Nephron (organoid): ENCODE data around the gene ELMOD2.
"Not testable (repeated sequence)": the region's sequence is repeated elsewhere in the genome, so short reads cannot be mapped to it uniquely, and the experiment has no call there.

ENCODE experiments used
- H3K27ac Mint-ChIP-seq, 3 experiments: 2 replicates each; pipeline ENCODE4 v1.8.0; 2020; ENCODE audit warnings: mixed read lengths in 3 of 3, mild to moderate bottlenecking in 2 of 3, moderate library complexity in 1 of 3
- H3K27me3 Mint-ChIP-seq: 2 replicates; pipeline ENCODE4 v1.8.0; 2021; ENCODE audit warnings: low read depth, mild to moderate bottlenecking, moderate library complexity, mixed read lengths
- H3K36me3 Mint-ChIP-seq: 2 replicates; pipeline ENCODE4 v1.8.0; 2020; ENCODE audit warnings: low read depth, mixed read lengths
- H3K4me1 Mint-ChIP-seq: 2 replicates; pipeline ENCODE4 v1.8.0; 2020; ENCODE audit warnings: mixed read lengths
- H3K4me3 Mint-ChIP-seq, 3 experiments: 2 replicates each; pipeline ENCODE4 v1.8.0; 2020; ENCODE audit warnings: mild to moderate bottlenecking in 3 of 3, mixed read lengths in 3 of 3, moderate library complexity in 2 of 3
- H3K9me3 Mint-ChIP-seq: 2 replicates; pipeline ENCODE4 v1.8.0; 2020; ENCODE audit warnings: mixed read lengths
- TF ChIP-seq, protein P1 (sequence below), 3 experiments: fragments of 200-600 bp; sonication (generic); IDR thresholded peaks; one replicate each; pipeline ENCODE4 v1.5.0; 2021; ENCODE audit warnings: antibody characterized with exemption in 3 of 3; ENCODE audit not compliant: unreplicated experiment in 3 of 3

ELMOD2 gene

DNA sequence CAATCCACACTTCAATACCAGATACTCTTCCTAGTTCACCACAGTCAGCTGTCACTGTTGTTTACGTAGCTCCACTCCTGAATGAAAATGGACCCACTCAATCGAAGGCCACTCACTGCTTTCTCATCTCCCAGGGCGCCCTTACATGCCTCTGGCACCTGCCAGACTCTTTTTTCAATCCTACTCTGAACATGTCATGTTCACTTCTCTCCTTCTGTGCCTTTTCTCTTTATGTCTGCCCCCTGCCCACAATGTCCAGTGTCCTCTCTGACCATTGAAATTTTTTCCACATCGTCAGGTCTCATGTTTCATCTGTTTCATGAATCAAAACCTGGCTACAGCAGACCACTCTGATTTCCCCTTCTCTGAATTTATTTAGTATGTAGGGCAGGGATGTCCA, 24.6 kb upstream of the ELMOD2 start:
- Mint-ChIP-seq H3K9me3 (no peaks in the 10 kb centered on the region), H3K4me1 (no peaks in the 10 kb centered on the region), H3K4me3 (peak overlapping the region in 1 of 3 experiments; percentile 0), H3K36me3 (no peaks in the 10 kb centered on the region), H3K27me3 (peaks cover 78% of the 10 kb centered on the region), H3K27ac (no peak overlapping the region)
- TF ChIP-seq, protein P1, sequence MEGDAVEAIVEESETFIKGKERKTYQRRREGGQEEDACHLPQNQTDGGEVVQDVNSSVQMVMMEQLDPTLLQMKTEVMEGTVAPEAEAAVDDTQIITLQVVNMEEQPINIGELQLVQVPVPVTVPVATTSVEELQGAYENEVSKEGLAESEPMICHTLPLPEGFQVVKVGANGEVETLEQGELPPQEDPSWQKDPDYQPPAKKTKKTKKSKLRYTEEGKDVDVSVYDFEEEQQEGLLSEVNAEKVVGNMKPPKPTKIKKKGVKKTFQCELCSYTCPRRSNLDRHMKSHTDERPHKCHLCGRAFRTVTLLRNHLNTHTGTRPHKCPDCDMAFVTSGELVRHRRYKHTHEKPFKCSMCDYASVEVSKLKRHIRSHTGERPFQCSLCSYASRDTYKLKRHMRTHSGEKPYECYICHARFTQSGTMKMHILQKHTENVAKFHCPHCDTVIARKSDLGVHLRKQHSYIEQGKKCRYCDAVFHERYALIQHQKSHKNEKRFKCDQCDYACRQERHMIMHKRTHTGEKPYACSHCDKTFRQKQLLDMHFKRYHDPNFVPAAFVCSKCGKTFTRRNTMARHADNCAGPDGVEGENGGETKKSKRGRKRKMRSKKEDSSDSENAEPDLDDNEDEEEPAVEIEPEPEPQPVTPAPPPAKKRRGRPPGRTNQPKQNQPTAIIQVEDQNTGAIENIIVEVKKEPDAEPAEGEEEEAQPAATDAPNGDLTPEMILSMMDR (IDR thresholded peaks at IDR 0.05; ENCODE audit: unreplicated experiment in 3 of 3): no peak

DNA sequence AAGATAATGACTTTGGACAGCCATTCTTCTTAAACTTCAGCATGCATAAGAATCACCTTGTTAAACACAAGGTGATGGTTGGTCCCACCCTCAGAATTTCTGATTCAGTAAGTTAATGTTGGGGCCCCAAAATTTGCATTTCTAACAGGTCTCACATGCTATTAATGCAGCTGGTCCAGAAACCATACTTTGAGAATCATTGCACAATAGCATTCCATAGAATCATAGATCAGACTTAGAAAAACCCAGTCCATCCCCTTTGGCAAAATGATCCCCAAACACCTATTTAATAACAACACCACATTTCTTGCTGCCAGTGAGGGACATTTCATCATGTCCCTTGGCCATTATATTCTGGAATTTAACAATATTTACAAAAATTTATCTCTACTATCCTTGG, 19.7 kb upstream of the ELMOD2 start:
- no peaks in the 10 kb centered on the region for H3K4me1 Mint-ChIP-seq
- TF ChIP-seq, protein P1 (IDR thresholded peaks at IDR 0.05; ENCODE audit: unreplicated experiment in 3 of 3): no peak
- H3K4me3 Mint-ChIP-seq: no peak overlapping the region
- H3K36me3 Mint-ChIP-seq: no peaks in the 10 kb centered on the region
- peaks cover 8% of the 10 kb centered on the region for H3K9me3 Mint-ChIP-seq
- H3K27me3 Mint-ChIP-seq: peaks cover 57% of the 10 kb centered on the region
- H3K27ac Mint-ChIP-seq: no peak overlapping the region

DNA sequence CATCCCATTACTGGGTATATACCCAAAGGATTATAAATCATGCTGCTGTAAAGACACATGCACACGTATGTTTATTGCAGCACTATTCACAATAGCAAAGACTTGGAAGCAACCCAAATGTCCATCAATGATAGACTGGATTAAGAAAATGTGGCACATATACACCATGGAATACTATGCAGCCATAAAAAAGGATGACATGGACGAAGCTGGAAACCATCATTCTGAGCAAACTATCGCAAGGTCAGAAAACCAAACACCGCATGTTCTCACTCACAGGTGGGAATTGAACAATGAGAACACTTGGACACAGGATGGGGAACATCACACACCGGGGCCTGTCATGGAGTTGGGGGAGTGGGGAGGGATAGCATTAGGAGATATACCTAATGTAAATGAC, 10.2 kb upstream of the ELMOD2 start:
- not testable (repeated sequence) for H3K27ac Mint-ChIP-seq, H3K36me3 Mint-ChIP-seq, H3K27me3 Mint-ChIP-seq, H3K4me1 Mint-ChIP-seq, H3K4me3 Mint-ChIP-seq
- H3K9me3 Mint-ChIP-seq: peaks cover 24% of the 10 kb centered on the region

DNA sequence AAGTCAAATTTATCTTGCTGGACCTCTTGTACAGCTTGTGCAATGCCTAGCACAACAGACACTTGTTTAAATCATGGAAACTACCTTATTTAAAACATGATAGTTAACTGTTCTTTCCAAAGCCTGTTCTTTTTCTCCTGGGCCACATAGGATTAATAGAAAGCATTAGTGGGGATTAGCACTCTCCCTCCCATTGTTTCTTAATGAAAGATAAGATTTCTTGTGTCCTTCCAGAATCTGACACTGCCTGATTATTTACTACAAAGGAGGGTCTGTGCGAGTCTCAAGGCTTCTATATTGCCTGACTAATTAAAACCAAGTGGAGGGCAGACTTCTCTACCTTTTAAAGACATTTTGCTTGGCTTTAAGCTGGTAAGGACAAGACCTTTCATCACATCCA, 8.5 kb upstream of the ELMOD2 start:
- Mint-ChIP-seq H3K4me1 (no peaks in the 10 kb centered on the region), H3K4me3 (no peak overlapping the region), H3K27me3 (no peaks in the 10 kb centered on the region), H3K9me3 (peaks cover 10% of the 10 kb centered on the region), H3K27ac (no peak overlapping the region), H3K36me3 (no peaks in the 10 kb centered on the region)
- TF ChIP-seq, protein P1 (IDR thresholded peaks at IDR 0.05; ENCODE audit: unreplicated experiment in 3 of 3): no peak

DNA sequence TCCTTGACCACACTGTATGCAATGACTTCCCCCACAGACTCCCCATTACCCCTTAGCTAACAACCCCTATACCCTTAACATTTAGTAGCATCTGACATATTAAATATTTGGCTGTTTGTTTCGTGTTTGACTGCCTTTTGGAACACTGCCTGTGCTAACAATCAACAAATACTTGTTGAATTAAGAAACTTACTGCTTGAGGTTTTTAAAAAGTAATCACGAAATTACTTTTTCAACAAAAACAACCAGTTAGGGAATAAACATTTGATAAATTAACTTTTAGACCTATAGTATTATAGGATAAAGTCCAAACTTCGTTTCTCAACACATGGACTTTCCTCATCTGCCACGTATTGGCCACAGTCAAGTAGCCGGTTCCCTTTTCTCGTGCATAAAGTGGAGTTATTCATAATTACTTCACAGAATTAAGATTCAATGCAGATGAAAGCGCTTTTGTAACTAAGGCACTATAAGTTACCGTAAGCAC, 555 bp upstream of the ELMOD2 start:
- H3K4me3 Mint-ChIP-seq: peak overlapping the region; percentile 84 to 90 (median 87)
- peaks cover 29% of the 10 kb centered on the region for H3K4me1 Mint-ChIP-seq
- H3K27me3 Mint-ChIP-seq: no peaks in the 10 kb centered on the region
- TF ChIP-seq, protein P1 (IDR thresholded peaks at IDR 0.05; ENCODE audit: unreplicated experiment in 3 of 3): no peak
- H3K36me3 Mint-ChIP-seq: peaks cover 22% of the 10 kb centered on the region
- H3K9me3 Mint-ChIP-seq: no peaks in the 10 kb centered on the region
- peak overlapping the region; percentile 76 to 94 (median 92) for H3K27ac Mint-ChIP-seq

DNA sequence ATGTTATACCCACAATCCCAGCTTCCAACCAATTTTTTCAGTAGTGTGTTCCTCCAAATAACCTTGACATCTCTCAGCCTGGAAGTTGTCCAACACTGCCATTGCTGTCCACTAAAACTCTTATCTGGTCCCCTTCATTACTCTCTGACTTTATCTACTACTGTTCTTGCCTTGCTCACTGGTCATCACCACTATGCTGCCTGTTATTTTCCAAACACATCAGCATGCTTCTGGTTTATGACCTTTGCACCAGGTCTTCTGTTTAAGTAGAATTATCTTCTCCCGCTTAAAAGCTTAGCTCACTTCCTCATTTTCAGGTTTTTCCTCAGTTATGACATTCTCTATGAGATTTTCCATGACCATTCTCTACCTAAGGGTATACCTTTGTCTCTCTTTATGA, 5.5 kb downstream of the ELMOD2 start:
- Mint-ChIP-seq H3K36me3 (peaks cover 49% of the 10 kb centered on the region), H3K27ac (no peak overlapping the region), H3K4me3 (no peak overlapping the region), H3K27me3 (no peaks in the 10 kb centered on the region), H3K4me1 (peaks cover 19% of the 10 kb centered on the region), H3K9me3 (no peaks in the 10 kb centered on the region)
- TF ChIP-seq, protein P1 (IDR thresholded peaks at IDR 0.05; ENCODE audit: unreplicated experiment in 3 of 3): no peak
